Karpas-422 (cell line): ENCODE measurements around the gene E2F6. TPM values are rescaled to one million over a fixed set of nuclear protein-coding genes. Genes with fewer than 3 reads are reported as not detected.

Experiments
- DNase-seq: peaks from one replicate; pipeline ENCODE4 v3.0.0-alpha.2; 2015
- H2AFZ ChIP-seq: fragments of 200-600 bp; sonication (generic); 2 replicates; pipeline ENCODE4 v1.6.1; 2014; ENCODE audit warnings: antibody characterized with exemption, low read length, mixed read lengths
- H3K27ac ChIP-seq: fragments of 200-600 bp; sonication (generic); 2 replicates; pipeline ENCODE4 v1.5.1; 2014; ENCODE audit warnings: mild to moderate bottlenecking, low read length, moderate library complexity
- H3K27me3 ChIP-seq: fragments of 200-600 bp; sonication (generic); 2 replicates; pipeline ENCODE4 v1.6.1; 2014; ENCODE audit warnings: low read length, mixed read lengths
- H3K36me3 ChIP-seq: fragments of 200-600 bp; sonication (generic); 2 replicates; pipeline ENCODE4 v1.6.1; 2014; ENCODE audit warnings: low read length, mixed read lengths; ENCODE audit not compliant: insufficient read depth
- H3K4me1 ChIP-seq: fragments of 200-600 bp; sonication (generic); 2 replicates; pipeline ENCODE4 v1.6.1; 2014; ENCODE audit warnings: mild to moderate bottlenecking, low read length, mixed read lengths
- H3K4me2 ChIP-seq: fragments of 200-600 bp; sonication (generic); 2 replicates; pipeline ENCODE4 v1.6.1; 2014; ENCODE audit warnings: low read length, low read depth, mild to moderate bottlenecking; ENCODE audit not compliant: poor library complexity, severe bottlenecking
- H3K4me3 ChIP-seq: fragments of 200-600 bp; sonication (generic); 2 replicates; pipeline ENCODE4 v1.5.1; 2014; ENCODE audit warnings: mild to moderate bottlenecking, antibody characterized with exemption, low read length, mixed read lengths
- H3K79me2 ChIP-seq: fragments of 200-600 bp; sonication (generic); 2 replicates; pipeline ENCODE4 v1.6.1; 2014; ENCODE audit warnings: mild to moderate bottlenecking, low read length, mixed read lengths
- H3K9ac ChIP-seq: fragments of 200-600 bp; sonication (generic); 2 replicates; pipeline ENCODE4 v1.6.0; 2014; ENCODE audit warnings: low read length
- H3K9me2 ChIP-seq: fragments of 200-600 bp; sonication (generic), shearing (Covaris generic); replicated peaks from 2 replicates; pipeline ENCODE4 v1.6.0; 2014; ENCODE audit warnings: mild to moderate bottlenecking, low read length, moderate library complexity; ENCODE audit not compliant: insufficient read depth
- H3K9me3 ChIP-seq: fragments of 300-700, 200-600 bp; sonication (generic); 2 replicates; pipeline ENCODE4 v1.6.1; 2014; ENCODE audit warnings: low read length, mixed read lengths
- H4K20me1 ChIP-seq: fragments of 200-600 bp; sonication (generic); 2 replicates; pipeline ENCODE4 v1.6.1; 2014; ENCODE audit warnings: mild to moderate bottlenecking, antibody characterized with exemption, low read length, low read depth; ENCODE audit not compliant: insufficient read depth
- total RNA-seq: library from RNA; depleted of rRNA; stranded (reverse); fragments of >200 nt; shearing (Covaris generic); gene quantifications from 2 replicates; pipeline ENCODE4 v1.2.3, GENCODE V29; 2014; ENCODE audit warnings: low replicate concordance

Gene E2F6
- total RNA-seq, 1 experiment from 2014 or later: 11.5 TPM

DNA sequence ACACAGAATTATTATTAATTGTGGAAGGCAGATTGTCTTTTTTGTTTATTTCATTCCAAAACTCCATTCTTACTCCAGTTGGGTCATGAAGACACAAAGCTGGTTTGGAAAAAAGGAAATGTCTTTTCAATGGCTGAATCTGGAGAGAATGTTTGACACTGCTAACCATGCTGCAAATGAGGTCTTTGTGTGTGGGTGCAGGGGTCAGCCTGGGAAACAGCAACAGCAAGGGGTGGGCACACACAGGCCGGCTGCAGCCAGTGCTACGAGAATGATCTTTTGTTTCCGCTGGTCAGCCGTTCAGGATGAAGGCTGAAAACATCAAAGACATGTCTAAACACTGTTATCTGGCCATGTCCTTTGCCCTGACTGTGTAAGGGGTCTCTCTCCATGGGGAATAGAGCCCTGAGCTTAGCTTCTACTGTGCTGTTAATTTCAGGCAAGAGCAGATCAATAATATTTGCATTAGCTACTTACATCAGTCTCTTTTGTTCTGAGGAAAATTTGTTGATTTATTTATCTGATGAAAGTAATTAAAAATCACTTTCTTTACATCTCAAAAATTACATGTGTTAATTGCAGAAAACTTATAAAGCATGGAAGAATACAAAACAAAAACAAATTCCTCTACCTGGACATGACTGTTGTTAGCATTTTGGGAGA, 33.3 kb upstream of the E2F6 start:
- H3K4me2 ChIP-seq: no peak overlapping the region
- peaks cover 12% of the 10 kb centered on the region; the same call in 1 of the 2 replicates for H4K20me1 ChIP-seq
- H3K9ac ChIP-seq: no peak overlapping the region

DNA sequence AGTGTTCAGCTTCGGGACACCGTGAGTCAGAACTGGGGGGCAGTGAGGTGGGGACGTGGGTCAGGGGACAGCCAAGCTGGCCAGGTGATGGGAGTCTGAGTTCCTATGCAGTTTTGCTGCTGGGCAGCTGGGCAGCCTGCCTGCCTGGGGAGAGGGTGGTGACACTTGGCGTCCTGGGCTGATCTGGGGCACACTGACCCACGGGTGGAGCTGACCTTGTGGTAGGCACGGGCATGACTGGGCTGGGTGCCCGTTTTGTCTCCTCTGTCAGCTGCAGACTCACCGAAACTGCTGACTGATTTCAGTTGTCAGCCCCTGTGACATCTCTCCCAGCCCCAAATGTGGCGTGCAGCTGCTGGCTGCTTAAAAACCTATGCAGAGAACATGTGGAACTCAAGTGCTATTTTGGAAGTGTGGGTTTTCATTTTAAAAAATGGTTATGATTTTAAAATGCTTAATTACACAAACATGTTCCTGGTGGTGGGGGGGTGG, 32.6 kb upstream of the E2F6 start:
- no peak for DNase-seq
- H3K9me2 ChIP-seq: no peaks in the 10 kb centered on the region
- no peak overlapping the region for H2AFZ ChIP-seq
- 0 out of 2 replicates have a peak, but pooled peaks cover 4% of the 10 kb centered on the region for H3K4me1 ChIP-seq
- H3K79me2 ChIP-seq: no peaks in the 10 kb centered on the region
- no peak overlapping the region for H3K4me3 ChIP-seq
- H3K9ac ChIP-seq: no peak overlapping the region
- no peak overlapping the region for H3K4me2 ChIP-seq
- H3K36me3 ChIP-seq: no peaks in the 10 kb centered on the region
- H4K20me1 ChIP-seq: 0 out of 2 replicates have a peak, but pooled peaks cover 10% of the 10 kb centered on the region
- H3K27ac ChIP-seq: no peak overlapping the region
- H3K27me3 ChIP-seq: no peaks in the 10 kb centered on the region
- no peaks in the 10 kb centered on the region for H3K9me3 ChIP-seq

More for the DNA sequence above, 33.3 kb upstream of the E2F6 start:
- H3K79me2 ChIP-seq: no peaks in the 10 kb centered on the region
- no peak overlapping the region for H3K4me3 ChIP-seq
- H2AFZ ChIP-seq: no peak overlapping the region
- H3K27me3 ChIP-seq: no peaks in the 10 kb centered on the region
- H3K36me3 ChIP-seq: no peaks in the 10 kb centered on the region
- no peaks in the 10 kb centered on the region for H3K9me3 ChIP-seq
- H3K9me2 ChIP-seq: no peaks in the 10 kb centered on the region
- H3K27ac ChIP-seq: no peak overlapping the region
- H3K4me1 ChIP-seq: 0 out of 2 replicates have a peak, but pooled peaks cover 4% of the 10 kb centered on the region
- no peak for DNase-seq

DNA sequence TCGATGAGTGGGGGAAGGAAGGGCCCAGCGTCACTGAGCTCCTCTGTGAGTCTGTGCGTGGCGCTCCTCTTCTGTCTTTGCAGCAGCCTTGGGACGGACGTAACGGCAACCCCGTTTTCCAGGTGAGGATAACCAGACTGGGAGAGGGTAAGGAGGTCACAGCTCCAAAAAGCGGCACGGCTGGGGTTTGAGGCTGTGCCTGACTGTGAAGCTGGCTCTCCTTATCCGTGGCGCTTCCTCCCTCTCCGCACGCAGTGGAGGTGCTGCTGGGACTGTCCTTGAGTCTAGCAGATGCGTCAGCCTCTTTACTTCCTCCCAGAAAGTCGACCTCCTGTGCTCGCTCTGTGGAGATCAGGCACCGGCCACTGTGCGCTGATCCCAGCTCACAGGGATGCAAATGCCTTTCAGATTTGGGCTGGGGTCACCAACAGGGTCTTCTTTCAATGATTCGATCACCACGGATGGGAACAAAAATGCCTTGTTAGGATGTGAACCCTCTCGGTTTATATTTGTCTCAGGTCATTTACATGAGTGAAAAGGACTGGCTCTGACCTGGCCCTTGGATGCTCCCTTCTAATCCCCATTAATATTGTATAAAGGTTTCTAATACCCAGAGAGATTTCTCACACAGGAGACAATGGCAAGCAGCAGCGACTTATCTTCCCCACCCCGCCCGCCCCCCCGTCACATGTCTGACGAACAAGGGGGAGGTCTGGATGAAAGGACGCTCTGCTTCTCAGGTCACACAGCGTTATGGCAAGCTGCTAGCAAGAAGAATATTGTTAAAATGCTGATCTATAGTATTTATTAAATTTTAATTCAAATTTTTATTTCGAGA, 30.1 kb upstream of the E2F6 start:
- H3K36me3 ChIP-seq: no peaks in the 10 kb centered on the region
- no peak overlapping the region for H3K4me3 ChIP-seq
- no peaks in the 10 kb centered on the region for H3K27me3 ChIP-seq
- no peak overlapping the region for H3K9ac ChIP-seq
- H3K4me2 ChIP-seq: no peak overlapping the region
- peaks cover 26% of the 10 kb centered on the region; the same call in 1 of the 2 replicates for H4K20me1 ChIP-seq
- no peak for DNase-seq
- no peak overlapping the region for H3K27ac ChIP-seq
- H3K4me1 ChIP-seq: 0 out of 2 replicates have a peak, but pooled peaks cover 4% of the 10 kb centered on the region
- H3K9me2 ChIP-seq: no peaks in the 10 kb centered on the region
- H3K9me3 ChIP-seq: no peaks in the 10 kb centered on the region
- H3K79me2 ChIP-seq: no peaks in the 10 kb centered on the region
- H2AFZ ChIP-seq: no peak overlapping the region

DNA sequence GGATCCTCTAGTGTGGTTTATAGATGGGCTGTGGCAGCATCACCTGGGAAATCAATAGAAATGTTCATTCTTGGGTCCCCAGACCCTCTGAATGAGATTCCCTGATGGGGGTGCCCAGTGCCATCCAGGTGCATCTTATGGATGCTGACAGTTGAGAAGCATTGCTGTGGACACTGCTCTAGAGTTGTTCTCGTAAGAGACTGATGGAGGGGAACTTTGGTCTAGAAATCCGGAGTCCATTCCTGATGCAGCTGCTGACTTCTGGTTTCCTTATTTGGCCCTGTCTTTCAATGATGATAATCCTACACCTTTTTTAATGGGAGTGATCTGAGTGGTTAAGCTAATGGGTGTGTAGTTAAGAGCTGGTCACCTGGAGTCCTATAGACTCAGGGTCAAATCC, 28.3 kb upstream of the E2F6 start:
- Histone ChIP-seq H3K36me3 (no peaks in the 10 kb centered on the region; the same call in 1 of the 2 replicates), H3K9me2 (no peaks in the 10 kb centered on the region), H3K27me3 (no peaks in the 10 kb centered on the region), H3K9me3 (no peaks in the 10 kb centered on the region), H2AFZ (no peak overlapping the region), H3K9ac (no peak overlapping the region), H3K4me2 (no peak overlapping the region), H4K20me1 (peaks cover 26% of the 10 kb centered on the region; the same call in 1 of the 2 replicates), H3K27ac (no peak overlapping the region), H3K4me3 (no peak overlapping the region), H3K4me1 (no peaks in the 10 kb centered on the region), H3K79me2 (no peaks in the 10 kb centered on the region)
- no peak for DNase-seq

DNA sequence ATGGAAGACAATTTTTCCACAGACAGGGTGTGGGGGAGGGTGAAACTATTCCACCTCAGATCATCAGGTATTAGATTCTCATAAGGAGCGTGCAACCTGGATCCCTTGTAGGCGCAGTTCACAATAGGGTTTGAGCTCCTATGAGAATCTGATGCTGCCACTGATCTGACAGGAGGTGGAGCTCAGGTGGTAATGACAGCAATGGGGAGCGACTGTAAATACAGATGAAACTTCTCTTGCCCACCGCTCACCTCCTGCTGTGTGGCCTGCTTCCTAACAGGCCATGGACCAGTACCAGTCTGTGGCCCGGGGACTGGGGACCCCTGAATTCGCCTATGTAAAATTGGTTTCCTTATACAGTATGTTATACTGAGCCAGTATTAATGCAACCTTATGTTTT, 27.3 kb upstream of the E2F6 start:
- H3K9me2 ChIP-seq: no peaks in the 10 kb centered on the region
- H3K79me2 ChIP-seq: no peaks in the 10 kb centered on the region

DNA sequence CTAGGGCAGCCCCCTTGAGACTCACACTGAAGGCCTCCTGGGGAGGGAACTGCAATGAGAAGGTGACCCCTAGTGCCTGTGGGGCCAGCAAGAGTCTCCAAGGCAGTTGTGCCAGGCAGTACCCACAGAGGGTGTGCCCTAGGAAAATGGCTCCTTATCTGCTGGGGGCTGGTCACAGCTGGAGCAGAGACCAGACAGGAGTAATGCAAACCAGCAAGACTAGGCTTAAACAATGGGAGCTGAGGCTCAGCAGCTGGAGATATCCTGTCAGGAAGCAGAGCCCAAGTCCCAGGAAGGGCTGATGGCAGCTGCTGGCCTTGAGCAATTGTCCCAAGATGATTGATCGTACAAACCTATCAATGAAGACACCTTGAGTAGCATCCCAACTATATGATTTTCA, 26.8 kb upstream of the E2F6 start:
- peaks cover 16% of the 10 kb centered on the region; the same call in 1 of the 2 replicates for H4K20me1 ChIP-seq
- H3K79me2 ChIP-seq: no peaks in the 10 kb centered on the region
- no peak for DNase-seq
- H3K9me3 ChIP-seq: no peaks in the 10 kb centered on the region
- no peaks in the 10 kb centered on the region for H3K27me3 ChIP-seq
- H3K4me1 ChIP-seq: no peaks in the 10 kb centered on the region
- H3K36me3 ChIP-seq: no peaks in the 10 kb centered on the region; the same call in 1 of the 2 replicates
- no peak overlapping the region for H2AFZ ChIP-seq
- no peaks in the 10 kb centered on the region for H3K9me2 ChIP-seq
- H3K4me2 ChIP-seq: no peak overlapping the region
- H3K9ac ChIP-seq: no peak overlapping the region
- no peak overlapping the region for H3K27ac ChIP-seq
- no peak overlapping the region for H3K4me3 ChIP-seq

More for the DNA sequence above, 27.3 kb upstream of the E2F6 start:
- Histone ChIP-seq H3K36me3 (no peaks in the 10 kb centered on the region; the same call in 1 of the 2 replicates), H2AFZ (no peak overlapping the region), H3K9me3 (no peaks in the 10 kb centered on the region), H3K4me1 (no peaks in the 10 kb centered on the region), H3K27me3 (no peaks in the 10 kb centered on the region), H3K27ac (no peak overlapping the region), H3K4me2 (no peak overlapping the region), H4K20me1 (peaks cover 19% of the 10 kb centered on the region; the same call in 1 of the 2 replicates), H3K4me3 (no peak overlapping the region), H3K9ac (no peak overlapping the region)
- no peak for DNase-seq

DNA sequence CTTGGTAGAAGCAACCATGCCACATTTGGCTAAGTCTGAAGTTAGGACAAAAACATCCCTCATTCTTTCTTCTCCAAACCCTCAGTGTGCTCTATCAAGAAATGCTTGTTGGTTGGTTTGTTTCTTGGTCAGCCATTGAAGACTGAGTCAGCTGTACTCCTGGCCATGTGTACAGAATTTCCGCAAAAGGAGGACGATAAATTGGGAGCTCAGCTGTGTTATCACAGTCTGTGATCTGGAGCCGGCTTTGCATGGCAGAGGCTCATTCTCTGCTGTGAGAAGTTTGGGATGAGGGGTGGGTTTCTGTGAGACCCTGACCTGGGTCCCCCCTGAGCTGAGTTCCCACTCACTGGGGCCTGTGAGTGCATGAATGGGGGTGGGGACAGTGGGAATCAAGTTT, 26.3 kb upstream of the E2F6 start:
- Histone ChIP-seq H3K4me1 (no peaks in the 10 kb centered on the region), H3K9me3 (no peaks in the 10 kb centered on the region), H3K4me3 (no peak overlapping the region), H3K36me3 (no peaks in the 10 kb centered on the region; the same call in 1 of the 2 replicates), H3K27ac (no peak overlapping the region), H3K9ac (no peak overlapping the region), H2AFZ (no peak overlapping the region), H3K79me2 (no peaks in the 10 kb centered on the region), H4K20me1 (peaks cover 16% of the 10 kb centered on the region; the same call in 1 of the 2 replicates), H3K4me2 (no peak overlapping the region), H3K27me3 (no peaks in the 10 kb centered on the region), H3K9me2 (no peaks in the 10 kb centered on the region)
- no peak for DNase-seq

DNA sequence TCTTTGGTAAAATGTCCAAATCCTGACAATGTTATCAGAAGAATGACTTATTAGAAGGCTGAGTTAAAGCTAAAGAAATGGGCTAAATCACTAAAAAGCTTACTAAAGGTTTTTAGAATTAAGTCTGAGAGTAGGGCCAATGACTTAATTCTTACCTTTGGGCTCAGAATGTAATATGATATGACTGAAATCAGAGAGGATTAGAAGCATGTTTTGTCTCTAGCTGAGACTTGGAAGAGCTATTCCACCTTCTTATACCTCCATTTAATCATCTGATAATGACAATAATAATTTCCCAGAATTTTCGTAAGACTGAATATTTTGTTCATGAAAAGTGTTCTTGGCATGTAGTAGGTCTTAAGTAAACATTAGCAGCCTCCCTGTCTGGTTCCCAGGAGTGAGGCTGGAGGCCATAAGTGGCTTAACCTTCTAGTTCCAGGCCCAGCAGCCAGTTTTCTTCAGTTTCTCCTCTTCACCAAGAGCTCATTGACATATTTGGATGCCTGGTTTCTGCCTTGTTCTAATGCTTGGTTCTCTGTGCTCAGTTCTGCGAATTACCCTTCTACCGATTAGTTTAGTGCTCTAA, 25.5 kb upstream of the E2F6 start:
- no peaks in the 10 kb centered on the region; the same call in 1 of the 2 replicates for H3K36me3 ChIP-seq

More for the DNA sequence above, 25.5 kb upstream of the E2F6 start:
- Histone ChIP-seq H3K4me1 (no peaks in the 10 kb centered on the region), H3K79me2 (no peaks in the 10 kb centered on the region), H4K20me1 (peaks cover 16% of the 10 kb centered on the region; the same call in 1 of the 2 replicates), H3K4me2 (no peak overlapping the region), H2AFZ (no peak overlapping the region), H3K4me3 (no peak overlapping the region), H3K9ac (no peak overlapping the region), H3K9me3 (no peaks in the 10 kb centered on the region), H3K27me3 (no peaks in the 10 kb centered on the region), H3K27ac (no peak overlapping the region), H3K9me2 (no peaks in the 10 kb centered on the region)
- no peak for DNase-seq
